ENCODE measurements around the gene TAF15. TPM values are rescaled to one million over a fixed set of nuclear protein-coding genes. Genes with fewer than 3 reads are reported as not detected.

The TAF15 gene
- polyA plus RNA-seq, 1 donor (not counting 4 experiments of a cell fraction or from before 2014, with no cell fraction given): 101 TPM

- dilution Hi-C loops (cut with MboI; ENCODE audit: extremely low pct_ligation_motif_present, low sequenced_read_pairs): no loop called here
- DNase-seq (ENCODE audit: low read depth, low spot score): no peak
These were observed 56.4 kb downstream of the TAF15 start for GRCh38 chr17:35865412-35866340.

GRCh38 chr17:35866341-35866950 is 57.2 kb downstream of the TAF15 start:
- H3K27ac ChIP-seq (ENCODE audit: control insufficient read depth, insufficient read depth, low read length): no peak overlapping the region
- H3K27me3 ChIP-seq (ENCODE audit: control insufficient read depth, extremely low read depth, insufficient read depth, low read length): no peaks in the 10 kb centered on the region
- no peak for TF ChIP-seq EZH2 (IDR thresholded peaks at IDR 0.05; ENCODE audit: low read length)
- TF ChIP-seq CTCF (optimal IDR thresholded peaks at IDR 0.05 in 1 of 3, IDR thresholded peaks at IDR 0.05 in 1 of 3, conservative IDR thresholded peaks at IDR 0.05 in 1 of 3; ENCODE audit: extremely low read depth in 1 of 3, insufficient read depth in 2 of 3, low read length in 3 of 3): no peak
- H3K79me2 ChIP-seq (ENCODE audit: control insufficient read depth, insufficient read depth, low read length): no peaks in the 10 kb centered on the region
- H3K4me2 ChIP-seq (ENCODE audit: control insufficient read depth, extremely low read depth, insufficient read depth, low read depth, low read length): no peak overlapping the region
- H3K4me3 ChIP-seq (ENCODE audit: control insufficient read depth in 2 of 3, extremely low read depth in 1 of 3, insufficient read depth in 2 of 3, low read depth in 1 of 3, low read length in 3 of 3): no peak overlapping the region
- no peak for FAIRE-seq
- no peak overlapping the region for H3K9ac ChIP-seq (ENCODE audit: control insufficient read depth, extremely low read depth, insufficient read depth, low read length)
- dilution Hi-C loops (cut with MboI; ENCODE audit: extremely low pct_ligation_motif_present, low sequenced_read_pairs): no loop called here
- H3K9me1 ChIP-seq (ENCODE audit: control insufficient read depth, extremely low read depth, insufficient read depth, low read length): no peaks in the 10 kb centered on the region
- H3K36me3 ChIP-seq (ENCODE audit: control insufficient read depth in 2 of 2, extremely low read depth in 1 of 2, insufficient read depth in 2 of 2, low read length in 2 of 2): no peaks in the 10 kb centered on the region
- no peaks in the 10 kb centered on the region for H3K9me3 ChIP-seq (ENCODE audit: control insufficient read depth, low read depth, low read length)
- DNase-seq (ENCODE audit: low read depth, low spot score): no peak
- H4K20me1 ChIP-seq (ENCODE audit: control insufficient read depth, extremely low read depth, insufficient read depth, low read length): no peaks in the 10 kb centered on the region
- peaks cover 4% of the 10 kb centered on the region for H3K4me1 ChIP-seq (ENCODE audit: control insufficient read depth, extremely low read depth, insufficient read depth, low read length)
- no peak overlapping the region for H2AFZ ChIP-seq (ENCODE audit: control insufficient read depth, low read length)

More at GRCh38 chr17:35865412-35866340, 56.4 kb downstream of the TAF15 start:
- no peaks in the 10 kb centered on the region for H3K79me2 ChIP-seq (ENCODE audit: control insufficient read depth, insufficient read depth, low read length)
- no peak overlapping the region for H3K4me3 ChIP-seq (ENCODE audit: control insufficient read depth in 2 of 3, extremely low read depth in 1 of 3, insufficient read depth in 2 of 3, low read depth in 1 of 3, low read length in 3 of 3)
- no peak overlapping the region for H2AFZ ChIP-seq (ENCODE audit: control insufficient read depth, low read length)
- H3K36me3 ChIP-seq (ENCODE audit: control insufficient read depth in 2 of 2, extremely low read depth in 1 of 2, insufficient read depth in 2 of 2, low read length in 2 of 2): no peaks in the 10 kb centered on the region
- peaks cover 4% of the 10 kb centered on the region for H3K4me1 ChIP-seq (ENCODE audit: control insufficient read depth, extremely low read depth, insufficient read depth, low read length)
- H3K27me3 ChIP-seq (ENCODE audit: control insufficient read depth, extremely low read depth, insufficient read depth, low read length): no peaks in the 10 kb centered on the region
- H4K20me1 ChIP-seq (ENCODE audit: control insufficient read depth, extremely low read depth, insufficient read depth, low read length): no peaks in the 10 kb centered on the region
- no peak overlapping the region for H3K4me2 ChIP-seq (ENCODE audit: control insufficient read depth, extremely low read depth, insufficient read depth, low read depth, low read length)
- H3K27ac ChIP-seq (ENCODE audit: control insufficient read depth, insufficient read depth, low read length): no peak overlapping the region
- no peak overlapping the region for H3K9ac ChIP-seq (ENCODE audit: control insufficient read depth, extremely low read depth, insufficient read depth, low read length)
- H3K9me1 ChIP-seq (ENCODE audit: control insufficient read depth, extremely low read depth, insufficient read depth, low read length): no peaks in the 10 kb centered on the region
- no peak for TF ChIP-seq EZH2 (IDR thresholded peaks at IDR 0.05; ENCODE audit: low read length)
- TF ChIP-seq CTCF (optimal IDR thresholded peaks at IDR 0.05 in 1 of 3, IDR thresholded peaks at IDR 0.05 in 1 of 3, conservative IDR thresholded peaks at IDR 0.05 in 1 of 3; ENCODE audit: extremely low read depth in 1 of 3, insufficient read depth in 2 of 3, low read length in 3 of 3): no peak
- no peaks in the 10 kb centered on the region for H3K9me3 ChIP-seq (ENCODE audit: control insufficient read depth, low read depth, low read length)
- no peak for FAIRE-seq

Data from keratinocyte (primary cell).